Sigmoid colon (tissue), 7 donors: Measurements from ENCODE around the gene VAMP2. TPM values are rescaled to one million over a fixed set of nuclear protein-coding genes. Genes with fewer than 3 reads are reported as not detected.

Source experiments
- DNase-seq: peaks from one replicate; pipeline ENCODE4 v3.0.0-alpha.2; 2019
- H3K27ac ChIP-seq, 4 donors: fragments of 200-600 bp; sonication (generic); one replicate each; pipeline ENCODE4 v1.5.1; 2016 to 2019; ENCODE audit warnings: mild to moderate bottlenecking in 1 of 4
- H3K27me3 ChIP-seq, 3 donors: fragments of 200-600 bp; sonication (generic); one replicate each; pipeline ENCODE4 v1.5.1; 2019; ENCODE audit warnings: mild to moderate bottlenecking in 1 of 3
- H3K36me3 ChIP-seq, 4 donors: fragments of 200-600 bp; sonication (generic); one replicate each; pipeline ENCODE4 v1.5.1; 2016 to 2019
- H3K4me1 ChIP-seq, 4 donors: fragments of 200-600 bp; sonication (generic); one replicate each; pipeline ENCODE4 v1.5.1; 2017 to 2019
- H3K4me3 ChIP-seq, 4 donors: fragments of 200-600 bp; sonication (generic); one replicate each; pipeline ENCODE4 v1.5.1; 2017 to 2019; ENCODE audit warnings: mild to moderate bottlenecking in 2 of 4, moderate library complexity in 1 of 4
- H3K9me3 ChIP-seq, 4 donors: fragments of 200-600 bp in 3 of 4; sonication (generic) in 3 of 4; one replicate each; pipeline versions ENCODE4 v1.5.1 to v1.6.1; 2013 to 2019
- CTCF ChIP-seq, 4 experiments: fragments of 450-650 bp in 3 of 4; fragments of 200-600 bp in 1 of 4; IDR thresholded peaks; one replicate each; pipeline ENCODE4 v1.5.1; 2016 to 2019; ENCODE audit warnings: antibody characterized with exemption in 4 of 4, mild to moderate bottlenecking in 3 of 4, moderate library complexity in 2 of 4
- EP300 ChIP-seq, 4 donors: sonication (generic); formaldehyde crosslinking; IDR thresholded peaks; one replicate each; pipeline ENCODE4 v1.6.1; 2017; ENCODE audit warnings: antibody characterized with exemption in 4 of 4
- POLR2A ChIP-seq, 2 donors: fragments of 450-650 bp; IDR thresholded peaks; one replicate each; pipeline ENCODE4 v1.6.1; 2016; ENCODE audit warnings: antibody characterized with exemption in 2 of 2, mild to moderate bottlenecking in 2 of 2, moderate library complexity in 2 of 2
- POLR2AphosphoS5 ChIP-seq, 4 donors: sonication (generic); formaldehyde crosslinking; IDR thresholded peaks; one replicate each; pipeline ENCODE4 v1.6.1; 2017; ENCODE audit warnings: antibody characterized with exemption in 4 of 4
- WGBS, 2 donors: extraction: QIAGEN DNeasy Blood & Tissue Kit; methylation state at CpG; one replicate each; pipeline ENCODE4 v1.1.7; 2013; 5-methylcytosine and 5-hydroxymethylcytosine counted together
- intact Hi-C: fragments of 100-400 bp; cut with DNase I; formaldehyde crosslinking; loops from one replicate; pipeline ENCODE4 v1.15.1; 2023
- polyA plus RNA-seq, 3 donors: library from polyadenylated mRNA; stranded (reverse); fragments of 200-250 nt; gene quantifications; one replicate each; pipeline ENCODE4 v1.2.3, GENCODE V29; 2013
- total RNA-seq, 4 donors: library from RNA; depleted of rRNA; stranded (reverse); fragments of >200 nt; gene quantifications; one replicate each; pipeline ENCODE4 v1.1.0, GENCODE V29; 2016
- donor health status: healthy with polysubstance abuse.
- donor health status: Bipolar disorder and iron deficiency.
- donor health status: healthy.

Gene VAMP2
- total and polyA plus RNA-seq, 7 donors: 20.4 to 57.1 (median 29.6) TPM

DNA sequence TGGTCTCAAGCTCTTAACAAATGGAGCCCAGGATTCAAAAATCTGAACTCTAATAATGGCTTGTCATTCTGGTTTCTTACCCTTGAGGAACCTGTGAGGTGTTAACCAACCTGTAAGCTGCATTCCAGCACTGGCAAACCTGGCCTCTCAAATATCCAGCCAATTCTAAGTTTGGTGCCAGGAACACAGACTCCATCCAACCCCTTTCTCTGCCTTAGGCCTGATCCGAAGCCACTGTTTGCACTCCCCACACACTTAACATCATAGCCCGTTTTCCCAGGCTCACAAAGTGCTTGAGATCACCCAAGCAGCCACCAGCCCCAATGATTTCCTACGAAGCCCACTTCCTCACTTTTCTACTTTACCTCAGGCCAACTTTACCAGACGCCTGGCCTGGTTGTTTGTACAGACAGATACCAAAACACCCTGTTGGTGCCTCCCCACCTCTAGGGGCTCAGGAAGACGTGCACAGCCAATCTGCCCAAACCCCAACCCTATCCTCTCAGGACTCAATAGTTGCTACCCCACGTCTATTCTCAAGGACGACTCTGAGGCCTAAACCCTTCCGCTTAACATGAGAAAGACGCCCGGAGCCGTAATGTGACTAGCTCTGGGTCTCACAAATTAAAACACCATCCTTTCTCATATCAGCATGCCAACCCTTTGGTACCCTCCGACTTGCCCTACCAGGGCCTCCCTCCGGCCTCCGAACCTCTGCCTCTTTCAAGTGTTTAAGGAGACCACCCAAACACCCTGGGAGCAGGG lies 7.3 kb downstream of the VAMP2 start:
- DNase-seq: peak; percentile 67
- TF ChIP-seq POLR2AphosphoS5 (IDR thresholded peaks at IDR 0.05): peak in 2 of 4 donors; percentile 2 to 4
- no peak for TF ChIP-seq CTCF (IDR thresholded peaks at IDR 0.05)
- Histone ChIP-seq H3K27ac (peak overlapping the region; percentile 99 to 100 (median 100)), H3K4me1 (peaks cover 0 to 54% (median 51%) of the 10 kb centered on the region in 4 donors), H3K36me3 (peaks cover 4 to 23% (median 14%) of the 10 kb centered on the region in 4 donors), H3K9me3 (no peaks in the 10 kb centered on the region), H3K27me3 (no peaks in the 10 kb centered on the region), H3K4me3 (peak overlapping the region; percentile 93 to 97 (median 96))
- intact Hi-C loops: loop anchor here (5.0 kb wide), 1 partner anchor 313 kb away; no protein-coding TSS in a partner anchor
- WGBS, 2 donors: 14 to 43% methylated on average over 14 of the region's 14 CpGs

DNA sequence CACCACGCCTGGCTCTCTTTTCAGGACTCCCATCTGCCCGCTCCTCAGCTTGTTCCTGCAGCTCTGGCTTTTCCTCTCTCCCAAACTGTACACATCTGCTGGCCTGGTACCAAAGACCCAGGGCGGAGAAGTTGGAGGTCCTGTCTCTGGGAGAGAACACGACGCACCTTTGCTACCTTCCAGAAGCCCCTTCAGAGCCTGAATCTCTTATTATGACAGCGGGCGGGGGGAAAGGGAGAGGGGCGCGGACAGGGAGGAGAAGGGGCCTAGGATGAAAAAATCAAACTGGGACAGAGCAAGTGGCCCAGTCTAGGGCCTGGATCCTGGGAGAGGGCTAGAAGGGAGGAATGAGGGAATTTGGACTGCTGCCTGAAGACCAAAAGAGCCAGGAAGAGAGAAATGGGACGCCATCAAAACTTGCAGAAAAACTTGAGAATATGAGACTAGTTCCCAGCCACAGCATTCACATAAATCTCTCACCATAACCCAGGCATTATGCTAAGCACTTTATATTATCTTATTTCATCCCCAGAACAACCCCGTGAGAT lies 8.1 kb downstream of the VAMP2 start:
- intact Hi-C loops: loop anchor here (5.0 kb wide), 1 partner anchor 312 kb away; no protein-coding TSS in a partner anchor
- DNase-seq: no peak
- H3K9me3 ChIP-seq: no peaks in the 10 kb centered on the region
- TF ChIP-seq POLR2AphosphoS5 (IDR thresholded peaks at IDR 0.05) (no peak), POLR2A (IDR thresholded peaks at IDR 0.05) (peak; percentile 47 to 72)
- H3K4me1 ChIP-seq: peaks cover 0 to 59% (median 55%) of the 10 kb centered on the region in 4 donors
- peaks cover 12 to 26% (median 20%) of the 10 kb centered on the region in 4 donors for H3K36me3 ChIP-seq
- H3K27me3 ChIP-seq: no peaks in the 10 kb centered on the region
- peak overlapping the region; percentile 93 to 97 (median 96) for H3K4me3 ChIP-seq
- WGBS, 2 donors: 31 to 53% methylated on average over 11 of the region's 11 CpGs
- H3K27ac ChIP-seq: peak overlapping the region; percentile 99 to 100 (median 100)

DNA sequence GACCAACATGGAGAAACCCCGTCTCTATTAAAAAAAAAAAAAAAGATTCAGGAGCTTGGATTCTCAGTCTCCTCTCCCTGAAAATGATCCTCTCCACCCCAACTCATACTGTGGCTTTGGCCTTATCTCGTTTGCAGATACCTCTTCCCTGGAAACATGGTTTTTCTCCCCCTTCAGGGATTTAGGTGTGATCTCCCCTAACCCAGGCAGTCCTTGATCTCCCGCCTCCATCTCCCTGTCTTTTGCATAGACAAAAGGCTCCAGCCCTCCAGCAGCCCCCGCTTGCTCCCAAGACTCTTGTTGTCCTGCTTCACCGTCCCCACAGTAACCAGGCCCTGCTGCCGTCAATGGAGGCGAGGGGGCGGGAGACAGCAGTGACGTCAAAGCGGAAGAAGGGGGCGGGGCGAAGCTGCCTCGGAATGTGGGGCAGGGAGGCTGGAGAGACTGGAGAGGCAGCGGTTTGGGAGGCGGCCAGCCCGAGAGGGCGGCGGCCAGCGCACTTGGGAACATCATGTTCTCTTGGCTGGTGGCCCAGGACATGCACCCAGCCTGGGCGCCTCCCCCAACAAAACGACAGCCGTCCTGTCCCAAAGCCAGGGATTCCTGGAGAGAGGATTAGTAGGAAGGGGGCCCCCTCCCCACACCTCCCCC lies 8.7 kb downstream of the VAMP2 start:
- H3K27ac ChIP-seq: peak overlapping the region; percentile 99 to 100 (median 100)
- no peaks in the 10 kb centered on the region for H3K9me3 ChIP-seq
- H3K4me3 ChIP-seq: peak overlapping the region; percentile 93 to 97 (median 96)
- peaks cover 0 to 59% (median 55%) of the 10 kb centered on the region in 4 donors for H3K4me1 ChIP-seq
- intact Hi-C loops: no loop called here
- WGBS, 2 donors: 3 to 6% methylated on average over 22 of the region's 22 CpGs
- DNase-seq: peak; percentile 100
- TF ChIP-seq CTCF (IDR thresholded peaks at IDR 0.05) (no peak), POLR2AphosphoS5 (IDR thresholded peaks at IDR 0.05) (peak; percentile 98 to 99 (median 98)), EP300 (IDR thresholded peaks at IDR 0.05) (peak; percentile 99 to 100 (median 100)), POLR2A (IDR thresholded peaks at IDR 0.05) (peak; percentile 86)
- no peaks in the 10 kb centered on the region for H3K27me3 ChIP-seq
- H3K36me3 ChIP-seq: peaks cover 18 to 26% (median 23%) of the 10 kb centered on the region in 4 donors

GRCh38 chr17:8153525-8153956 lies 9.2 kb downstream of the VAMP2 start:
- peaks cover 0 to 58% (median 54%) of the 10 kb centered on the region in 4 donors for H3K4me1 ChIP-seq
- 5 to 27% methylated on average over 13 of the region's 13 CpGs for WGBS, 2 donors
- peak; percentile 94 for DNase-seq
- peaks cover 23 to 31% (median 28%) of the 10 kb centered on the region in 4 donors for H3K36me3 ChIP-seq
- H3K27me3 ChIP-seq: no peaks in the 10 kb centered on the region
- intact Hi-C loops: no loop called here
- H3K27ac ChIP-seq: peak overlapping the region; percentile 99 to 100 (median 100)
- H3K4me3 ChIP-seq: peak overlapping the region; percentile 79 to 97 (median 94)
- TF ChIP-seq CTCF (IDR thresholded peaks at IDR 0.05): no peak
- TF ChIP-seq EP300 (IDR thresholded peaks at IDR 0.05): peak in 3 of 4 donors; percentile 0 to 90 (median 65)
- TF ChIP-seq POLR2A (IDR thresholded peaks at IDR 0.05): peak in 1 of 2 donors; percentile 47
- TF ChIP-seq POLR2AphosphoS5 (IDR thresholded peaks at IDR 0.05): peak; percentile 82 to 92 (median 87)
- no peaks in the 10 kb centered on the region for H3K9me3 ChIP-seq
